GM12891 (cell line): ENCODE data around the gene IDH3B.

ENCODE experiments used
- POLR2A ChIP-seq: IDR thresholded peaks from 2 replicates; pipeline ENCODE4 v1.6.1; 2011; ENCODE audit warnings: low read depth, low read length, control low read depth
- POLR2AphosphoS5 ChIP-seq: IDR thresholded peaks from 2 replicates; pipeline ENCODE4 v1.6.1; 2011; ENCODE audit warnings: low read depth, low read length, control low read depth
- POU2F2 ChIP-seq: IDR thresholded peaks from 2 replicates; pipeline ENCODE4 v1.6.1; 2011; ENCODE audit warnings: low read depth, mild to moderate bottlenecking, control low read depth, low read length, moderate library complexity
- TAF1 ChIP-seq: IDR thresholded peaks from 2 replicates; pipeline ENCODE4 v1.6.1; 2011; ENCODE audit warnings: low read depth, low read length, control low read depth

GRCh38 chr20:2657674-2658073, 6.3 kb downstream of the IDH3B start:
- TF ChIP-seq POLR2A (no peak), POLR2AphosphoS5 (no peak), TAF1 (no peak), POU2F2 (no peak)
